Measurements from ENCODE around the gene TPSB2. TPM values are rescaled to one million over a fixed set of nuclear protein-coding genes. Genes with fewer than 3 reads are reported as not detected.

Gene TPSB2
- polyA plus RNA-seq, 1 donor (not counting 4 experiments of a cell fraction or from before 2014, with no cell fraction given) = not detected

- no peak overlapping the region for H3K27ac ChIP-seq (ENCODE audit: control insufficient read depth, insufficient read depth, low read length)
- H3K36me3 ChIP-seq (ENCODE audit: control insufficient read depth in 2 of 2, extremely low read depth in 1 of 2, insufficient read depth in 2 of 2, low read length in 2 of 2) = no peaks in the 10 kb centered on the region
- FAIRE-seq = no peak
- dilution Hi-C loops (cut with MboI; ENCODE audit: extremely low pct_ligation_motif_present, low sequenced_read_pairs) = no loop called here
- peaks cover 2% of the 10 kb centered on the region for H3K9me3 ChIP-seq (ENCODE audit: control insufficient read depth, low read depth, low read length)
- DNase-seq (ENCODE audit: low read depth, low spot score) = no peak
- no peak overlapping the region for H3K4me3 ChIP-seq (ENCODE audit: control insufficient read depth in 2 of 3, extremely low read depth in 1 of 3, insufficient read depth in 2 of 3, low read depth in 1 of 3, low read length in 3 of 3)
- no peaks in the 10 kb centered on the region for H3K4me1 ChIP-seq (ENCODE audit: control insufficient read depth, extremely low read depth, insufficient read depth, low read length)
- no peaks in the 10 kb centered on the region for H3K9me1 ChIP-seq (ENCODE audit: control insufficient read depth, extremely low read depth, insufficient read depth, low read length)
- no peak overlapping the region for H3K4me2 ChIP-seq (ENCODE audit: control insufficient read depth, extremely low read depth, insufficient read depth, low read depth, low read length)
- H4K20me1 ChIP-seq (ENCODE audit: control insufficient read depth, extremely low read depth, insufficient read depth, low read length) = no peaks in the 10 kb centered on the region
- no peak for TF ChIP-seq EZH2 (IDR thresholded peaks at IDR 0.05; ENCODE audit: low read length)
- TF ChIP-seq, protein P1, sequence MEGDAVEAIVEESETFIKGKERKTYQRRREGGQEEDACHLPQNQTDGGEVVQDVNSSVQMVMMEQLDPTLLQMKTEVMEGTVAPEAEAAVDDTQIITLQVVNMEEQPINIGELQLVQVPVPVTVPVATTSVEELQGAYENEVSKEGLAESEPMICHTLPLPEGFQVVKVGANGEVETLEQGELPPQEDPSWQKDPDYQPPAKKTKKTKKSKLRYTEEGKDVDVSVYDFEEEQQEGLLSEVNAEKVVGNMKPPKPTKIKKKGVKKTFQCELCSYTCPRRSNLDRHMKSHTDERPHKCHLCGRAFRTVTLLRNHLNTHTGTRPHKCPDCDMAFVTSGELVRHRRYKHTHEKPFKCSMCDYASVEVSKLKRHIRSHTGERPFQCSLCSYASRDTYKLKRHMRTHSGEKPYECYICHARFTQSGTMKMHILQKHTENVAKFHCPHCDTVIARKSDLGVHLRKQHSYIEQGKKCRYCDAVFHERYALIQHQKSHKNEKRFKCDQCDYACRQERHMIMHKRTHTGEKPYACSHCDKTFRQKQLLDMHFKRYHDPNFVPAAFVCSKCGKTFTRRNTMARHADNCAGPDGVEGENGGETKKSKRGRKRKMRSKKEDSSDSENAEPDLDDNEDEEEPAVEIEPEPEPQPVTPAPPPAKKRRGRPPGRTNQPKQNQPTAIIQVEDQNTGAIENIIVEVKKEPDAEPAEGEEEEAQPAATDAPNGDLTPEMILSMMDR (optimal IDR thresholded peaks at IDR 0.05 in 1 of 3, IDR thresholded peaks at IDR 0.05 in 1 of 3, conservative IDR thresholded peaks at IDR 0.05 in 1 of 3; ENCODE audit: extremely low read depth in 1 of 3, insufficient read depth in 2 of 3, low read length in 3 of 3) = no peak
- no peak overlapping the region for H3K9ac ChIP-seq (ENCODE audit: control insufficient read depth, extremely low read depth, insufficient read depth, low read length)
- peaks cover 23% of the 10 kb centered on the region for H3K27me3 ChIP-seq (ENCODE audit: control insufficient read depth, extremely low read depth, insufficient read depth, low read length)
- no peak overlapping the region for H2AFZ ChIP-seq (ENCODE audit: control insufficient read depth, low read length)
- H3K79me2 ChIP-seq (ENCODE audit: control insufficient read depth, insufficient read depth, low read length) = no peaks in the 10 kb centered on the region
Measured at GRCh38 chr16:1208239-1208830, 21.6 kb downstream of the TPSB2 start.

DNA sequence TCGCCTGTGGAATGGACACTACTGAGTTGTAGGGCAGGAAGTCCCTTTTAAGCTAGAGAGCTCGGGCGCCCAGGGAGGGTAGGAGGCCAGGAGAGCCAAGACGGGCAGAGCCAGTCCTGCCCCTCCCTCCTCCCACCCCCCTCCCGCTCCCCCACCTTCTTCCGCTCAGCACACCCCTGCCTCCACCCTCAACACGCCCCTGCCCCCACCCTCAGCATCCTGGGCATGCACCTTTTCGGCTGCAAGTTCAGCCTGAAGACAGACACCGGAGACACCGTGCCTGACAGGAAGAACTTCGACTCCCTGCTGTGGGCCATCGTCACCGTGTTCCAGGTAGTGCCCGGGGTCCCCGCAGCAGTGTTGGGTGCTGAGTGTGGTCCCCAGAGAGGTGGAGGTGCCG lies 23.2 kb downstream of the TPSB2 start:
- Histone ChIP-seq H3K9me3 (ENCODE audit: control insufficient read depth, low read depth, low read length) (no peaks in the 10 kb centered on the region), H3K4me2 (ENCODE audit: control insufficient read depth, extremely low read depth, insufficient read depth, low read depth, low read length) (no peak overlapping the region), H3K9me1 (ENCODE audit: control insufficient read depth, extremely low read depth, insufficient read depth, low read length) (no peaks in the 10 kb centered on the region), H3K27me3 (ENCODE audit: control insufficient read depth, extremely low read depth, insufficient read depth, low read length) (peaks cover 23% of the 10 kb centered on the region), H4K20me1 (ENCODE audit: control insufficient read depth, extremely low read depth, insufficient read depth, low read length) (no peaks in the 10 kb centered on the region), H3K4me1 (ENCODE audit: control insufficient read depth, extremely low read depth, insufficient read depth, low read length) (no peaks in the 10 kb centered on the region), H3K9ac (ENCODE audit: control insufficient read depth, extremely low read depth, insufficient read depth, low read length) (no peak overlapping the region), H3K36me3 (ENCODE audit: control insufficient read depth in 2 of 2, extremely low read depth in 1 of 2, insufficient read depth in 2 of 2, low read length in 2 of 2) (no peaks in the 10 kb centered on the region), H3K4me3 (ENCODE audit: control insufficient read depth in 2 of 3, extremely low read depth in 1 of 3, insufficient read depth in 2 of 3, low read depth in 1 of 3, low read length in 3 of 3) (no peak overlapping the region), H3K27ac (ENCODE audit: control insufficient read depth, insufficient read depth, low read length) (no peak overlapping the region), H3K79me2 (ENCODE audit: control insufficient read depth, insufficient read depth, low read length) (no peaks in the 10 kb centered on the region), H2AFZ (ENCODE audit: control insufficient read depth, low read length) (no peak overlapping the region)
- dilution Hi-C loops (cut with MboI; ENCODE audit: extremely low pct_ligation_motif_present, low sequenced_read_pairs) = no loop called here
- DNase-seq (ENCODE audit: low read depth, low spot score) = no peak
- TF ChIP-seq, protein P1 (optimal IDR thresholded peaks at IDR 0.05 in 1 of 3, IDR thresholded peaks at IDR 0.05 in 1 of 3, conservative IDR thresholded peaks at IDR 0.05 in 1 of 3; ENCODE audit: extremely low read depth in 1 of 3, insufficient read depth in 2 of 3, low read length in 3 of 3) = no peak
- TF ChIP-seq EZH2 (IDR thresholded peaks at IDR 0.05; ENCODE audit: low read length) = no peak
- no peak for FAIRE-seq

All from keratinocyte (primary cell).